IMR-90 (cell line): ENCODE measurements around the gene NGFR. TPM values are rescaled to one million over a fixed set of nuclear protein-coding genes. Genes with fewer than 3 reads are reported as not detected.

Experiments
- ATAC-seq: fragments of 200-7000 bp; cut with Tn5 transposase; 2 replicates; pipeline ENCODE4 v1.9.1; 2020; ENCODE audit warnings: low read depth, mild to moderate bottlenecking, moderate library complexity
- BruUV-seq: library from RNA; stranded (reverse); fragments of 400-500 nt; replicated peaks from 2 replicates; lab custom pipeline; 2021; lab: Mats Ljungman, UMichigan
- CTCF ChIA-PET: fragments of 300-600 bp; formaldehyde crosslinking; extraction: SDS; loops from one replicate; lab custom pipeline; 2021; ENCODE audit warnings: antibody characterized with exemption; lab: Yijun Ruan, JAX
- POLR2A ChIA-PET: fragments of 300-600 bp; sonication (Branson Sonifier 250); formaldehyde crosslinking; loops from one replicate; lab custom pipeline; 2022; ENCODE audit warnings: antibody characterized with exemption; ENCODE audit not compliant: unreplicated experiment; lab: Charles Lee
- DNase-seq: peaks from one replicate; pipeline ENCODE4 v3.0.0; 2013
- H2AFZ ChIP-seq: replicated peaks from 2 replicates; pipeline ENCODE3; 2013; ENCODE audit warnings: low read length, mild to moderate bottlenecking; ENCODE audit not compliant: poor library complexity
- H2AK5ac ChIP-seq: 2 replicates; pipeline ENCODE4 v1.6.1; 2013; ENCODE audit warnings: low read depth, low read length, inconsistent platforms
- H2AK9ac ChIP-seq: replicated peaks from 2 replicates; pipeline ENCODE3; 2013; ENCODE audit warnings: mild to moderate bottlenecking, low read depth, low read length, moderate library complexity; ENCODE audit not compliant: poor library complexity
- H2BK120ac ChIP-seq: 2 replicates; pipeline ENCODE4 v1.6.1; 2013; ENCODE audit warnings: low read depth, low read length, inconsistent platforms
- H2BK15ac ChIP-seq: 3 replicates; pipeline ENCODE4 v1.6.1; 2013; ENCODE audit warnings: low read depth, low read length, inconsistent platforms
- H2BK20ac ChIP-seq: 2 replicates; pipeline ENCODE4 v1.6.1; 2013; ENCODE audit warnings: low read depth, mild to moderate bottlenecking, inconsistent platforms, low read length, moderate library complexity
- H2BK5ac ChIP-seq: 2 replicates; pipeline ENCODE4 v1.6.1; 2013; ENCODE audit warnings: mild to moderate bottlenecking, low read depth, low read length, inconsistent platforms; ENCODE audit not compliant: poor library complexity, severe bottlenecking
- H3K14ac ChIP-seq: replicated peaks from 2 replicates; pipeline ENCODE4 v1.6.1; 2013; ENCODE audit warnings: low read depth, low read length, inconsistent platforms
- H3K18ac ChIP-seq: 2 replicates; pipeline ENCODE4 v1.6.1; 2013; ENCODE audit warnings: low read depth, low read length, control low read depth
- H3K23ac ChIP-seq: 2 replicates; pipeline ENCODE4 v1.6.1; 2013; ENCODE audit warnings: low read depth, low read length, inconsistent platforms
- H3K27ac ChIP-seq: 2 replicates; pipeline ENCODE4 v1.5.1; 2013; ENCODE audit warnings: mild to moderate bottlenecking, control low read depth, low read length; ENCODE audit not compliant: insufficient read depth
- H3K27me3 ChIP-seq: 2 replicates; pipeline ENCODE4 v1.6.1; 2013; ENCODE audit warnings: low read length; ENCODE audit not compliant: control insufficient read depth, insufficient read depth
- H3K36me3 ChIP-seq: 2 replicates; pipeline ENCODE4 v1.6.1; 2013; ENCODE audit warnings: low read length, mixed read lengths; ENCODE audit not compliant: control insufficient read depth, insufficient read depth
- H3K4ac ChIP-seq: 2 replicates; pipeline ENCODE4 v1.6.1; 2013; ENCODE audit warnings: low read depth, low read length, inconsistent platforms
- H3K4me1 ChIP-seq: 2 replicates; pipeline ENCODE4 v1.6.1; 2013; ENCODE audit warnings: low read length, mixed read lengths; ENCODE audit not compliant: control insufficient read depth, insufficient read depth
- H3K4me2 ChIP-seq: 2 replicates; pipeline ENCODE4 v1.6.1; 2013; ENCODE audit warnings: low read depth, mild to moderate bottlenecking, control low read depth, low read length, moderate library complexity
- H3K4me3 ChIP-seq: 2 replicates; pipeline ENCODE4 v1.5.1; 2013; ENCODE audit warnings: low read depth, mild to moderate bottlenecking, control low read depth, low read length, moderate library complexity; ENCODE audit not compliant: insufficient read depth
- H3K56ac ChIP-seq: 2 replicates; pipeline ENCODE4 v1.6.1; 2013; ENCODE audit warnings: low read length, inconsistent platforms; ENCODE audit not compliant: insufficient read depth; ENCODE audit errors: extremely low read depth
- H3K79me1 ChIP-seq, 2 experiments: 2 replicates each; pipeline ENCODE4 v1.6.1; 2013; ENCODE audit warnings: low read length in 2 of 2, inconsistent platforms in 1 of 2, low read depth in 1 of 2
- H3K9ac ChIP-seq: 2 replicates; pipeline ENCODE4 v1.6.1; 2013; ENCODE audit warnings: low read depth, low read length, control low read depth
- H3K9me1 ChIP-seq: 2 replicates; pipeline ENCODE4 v1.6.1; 2013; ENCODE audit warnings: low read length, inconsistent platforms; ENCODE audit not compliant: insufficient read depth
- H3K9me3 ChIP-seq: 2 replicates; pipeline ENCODE4 v1.6.1; 2013; ENCODE audit warnings: low read length; ENCODE audit not compliant: control insufficient read depth, insufficient read depth
- H4K20me1 ChIP-seq: 2 replicates; pipeline ENCODE4 v1.6.1; 2013; ENCODE audit warnings: low read length, inconsistent platforms; ENCODE audit not compliant: insufficient read depth
- H4K5ac ChIP-seq: 2 replicates; pipeline ENCODE4 v1.6.1; 2013; ENCODE audit warnings: mild to moderate bottlenecking, low read depth, low read length, control low read depth
- H4K8ac ChIP-seq, 2 experiments: 2 replicates each; pipeline ENCODE4 v1.6.1; 2013; ENCODE audit warnings: low read depth in 2 of 2, low read length in 2 of 2, control low read depth in 1 of 2, inconsistent platforms in 1 of 2
- H4K91ac ChIP-seq: 2 replicates; pipeline ENCODE4 v1.6.1; 2013; ENCODE audit warnings: low read depth, low read length, inconsistent platforms; ENCODE audit not compliant: insufficient read depth
- BHLHE40 ChIP-seq: fragments of 150-350 bp; IDR thresholded peaks from 2 replicates; pipeline ENCODE4 v1.6.1; 2016; ENCODE audit warnings: mild to moderate bottlenecking, low read depth, low read length
- CEBPB ChIP-seq: IDR thresholded peaks from 2 replicates; pipeline ENCODE4 v1.6.1; 2012; ENCODE audit warnings: low read depth, low read length, improper control_type of control experiment
- CHD1 ChIP-seq: IDR thresholded peaks from 2 replicates; pipeline ENCODE4 v1.6.1; 2012; ENCODE audit warnings: low read depth, low read length, improper control_type of control experiment
- FOS ChIP-seq: fragments of 150-350 bp; IDR thresholded peaks from 2 replicates; pipeline ENCODE4 v1.6.1; 2016; ENCODE audit warnings: low read depth, low read length
- MAFK ChIP-seq: IDR thresholded peaks from 2 replicates; pipeline ENCODE4 v1.6.1; 2012; ENCODE audit warnings: low read depth, low read length, improper control_type of control experiment
- MAZ ChIP-seq: IDR thresholded peaks from 2 replicates; pipeline ENCODE4 v1.6.1; 2012; ENCODE audit warnings: low read depth, mild to moderate bottlenecking, low read length, improper control_type of control experiment, moderate library complexity, borderline replicate concordance
- MXI1 ChIP-seq: IDR thresholded peaks from 2 replicates; pipeline ENCODE4 v1.6.1; 2012; ENCODE audit warnings: low read depth, mild to moderate bottlenecking, low read length, moderate library complexity, borderline replicate concordance
- NFE2L2 ChIP-seq: fragments of 150-350 bp; IDR thresholded peaks from 2 replicates; pipeline ENCODE4 v1.6.1; 2016; ENCODE audit warnings: low read depth, mild to moderate bottlenecking, low read length
- POLR2A ChIP-seq: IDR thresholded peaks from 2 replicates; pipeline ENCODE4 v1.6.1; 2012; ENCODE audit warnings: mild to moderate bottlenecking, low read depth, low read length
- RAD21 ChIP-seq: IDR thresholded peaks from 2 replicates; pipeline ENCODE4 v1.6.1; 2012; ENCODE audit warnings: low read length, improper control_type of control experiment
- RCOR1 ChIP-seq: IDR thresholded peaks from 2 replicates; pipeline ENCODE4 v1.6.1; 2012; ENCODE audit warnings: mild to moderate bottlenecking, low read length, improper control_type of control experiment; ENCODE audit not compliant: insufficient replicate concordance
- RFX5 ChIP-seq: IDR thresholded peaks from 2 replicates; pipeline ENCODE4 v1.8.0; 2012; ENCODE audit warnings: low read depth, mild to moderate bottlenecking, low read length, moderate library complexity
- SMC3 ChIP-seq: fragments of 150-350 bp; IDR thresholded peaks from 2 replicates; pipeline ENCODE4 v1.6.1; 2016; ENCODE audit warnings: low read depth, mild to moderate bottlenecking, antibody characterized with exemption, low read length, moderate library complexity
- WGBS, 2 experiments: methylation state at CpG; one replicate each; pipeline versions ENCODE4 v1.1.5 to v1.1.7; 2013; ENCODE audit warnings: missing lambda C conversion rate in 2 of 2; ENCODE audit not compliant: insufficient read length in 1 of 2; ENCODE audit errors: extremely low coverage in 2 of 2; 5-methylcytosine and 5-hydroxymethylcytosine counted together
- dilution Hi-C: fragments of 300-500 bp; cut with HindIII; formaldehyde crosslinking; loops from one replicate; pipeline ENCODE4 v1.14.3; 2018; ENCODE audit warnings: low sequenced_read_pairs; ENCODE audit not compliant: unreplicated experiment
- in situ Hi-C: fragments of 300-500 bp; cut with MboI; formaldehyde crosslinking; loops from 3 replicates; pipeline ENCODE4 v1.14.3; 2019; ENCODE audit warnings: low sequenced_read_pairs, inconsistent platforms, mixed read lengths
- intact Hi-C: fragments of 100-400 bp; cut with micrococcal nuclease; formaldehyde crosslinking; loops from 2 replicates; pipeline ENCODE4 v1.10.0; 2022
- polyA plus RNA-seq, 3 experiments: library from polyadenylated mRNA; depleted of rRNA; stranded (reverse); fragments of >200 nt; gene quantifications; 2 replicates each; pipeline ENCODE4 v1.2.3, GENCODE V29; 2012; ENCODE audit warnings: low replicate concordance in 1 of 3
- total RNA-seq: library from RNA; depleted of rRNA; stranded (reverse); fragments of >200 nt; gene quantifications from 2 replicates; pipeline ENCODE4 v1.2.3, GENCODE V29; 2012
- TF ChIP-seq, protein P1 (sequence below): fragments of 150-350 bp; IDR thresholded peaks from 2 replicates; pipeline ENCODE4 v1.6.1; 2017; ENCODE audit warnings: mild to moderate bottlenecking, antibody characterized with exemption, low read length, low read depth
- TF ChIP-seq, protein P2 (sequence below): conservative IDR thresholded peaks from 2 replicates; pipeline ENCODE4 v1.5.1; 2012; ENCODE audit warnings: mild to moderate bottlenecking, low read depth, low read length, improper control_type of control experiment
- TF ChIP-seq, protein P3 (sequence below): fragments of 150-350 bp; IDR thresholded peaks from 2 replicates; pipeline ENCODE4 v1.6.1; 2016; ENCODE audit warnings: low read depth, mild to moderate bottlenecking, low read length, moderate library complexity, borderline replicate concordance

Gene NGFR
- total and polyA plus RNA-seq, 2 of the 4 experiments (the other 2 are of a cell fraction) = 0.15 to 0.18 TPM

DNA sequence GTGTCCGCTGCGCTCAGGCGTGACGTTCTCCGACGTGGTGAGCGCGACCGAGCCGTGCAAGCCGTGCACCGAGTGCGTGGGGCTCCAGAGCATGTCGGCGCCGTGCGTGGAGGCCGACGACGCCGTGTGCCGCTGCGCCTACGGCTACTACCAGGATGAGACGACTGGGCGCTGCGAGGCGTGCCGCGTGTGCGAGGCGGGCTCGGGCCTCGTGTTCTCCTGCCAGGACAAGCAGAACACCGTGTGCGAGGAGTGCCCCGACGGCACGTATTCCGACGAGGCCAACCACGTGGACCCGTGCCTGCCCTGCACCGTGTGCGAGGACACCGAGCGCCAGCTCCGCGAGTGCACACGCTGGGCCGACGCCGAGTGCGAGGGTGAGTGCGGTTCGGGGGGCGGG lies 11.2 kb downstream of the NGFR start:
- ATAC-seq = no peak
- H2BK5ac ChIP-seq = no peak overlapping the region
- H3K27ac ChIP-seq = no peak overlapping the region
- H3K79me1 ChIP-seq = no peaks in the 10 kb centered on the region
- H4K8ac ChIP-seq = no peak overlapping the region
- H3K18ac ChIP-seq = no peak overlapping the region
- no peak overlapping the region for H3K4me2 ChIP-seq
- TF ChIP-seq BHLHE40 = no peak
- TF ChIP-seq, protein P1, sequence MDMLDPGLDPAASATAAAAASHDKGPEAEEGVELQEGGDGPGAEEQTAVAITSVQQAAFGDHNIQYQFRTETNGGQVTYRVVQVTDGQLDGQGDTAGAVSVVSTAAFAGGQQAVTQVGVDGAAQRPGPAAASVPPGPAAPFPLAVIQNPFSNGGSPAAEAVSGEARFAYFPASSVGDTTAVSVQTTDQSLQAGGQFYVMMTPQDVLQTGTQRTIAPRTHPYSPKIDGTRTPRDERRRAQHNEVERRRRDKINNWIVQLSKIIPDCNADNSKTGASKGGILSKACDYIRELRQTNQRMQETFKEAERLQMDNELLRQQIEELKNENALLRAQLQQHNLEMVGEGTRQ = no peak
- no peak for TF ChIP-seq RAD21
- no peak for TF ChIP-seq MAFK
- TF ChIP-seq, protein P2, sequence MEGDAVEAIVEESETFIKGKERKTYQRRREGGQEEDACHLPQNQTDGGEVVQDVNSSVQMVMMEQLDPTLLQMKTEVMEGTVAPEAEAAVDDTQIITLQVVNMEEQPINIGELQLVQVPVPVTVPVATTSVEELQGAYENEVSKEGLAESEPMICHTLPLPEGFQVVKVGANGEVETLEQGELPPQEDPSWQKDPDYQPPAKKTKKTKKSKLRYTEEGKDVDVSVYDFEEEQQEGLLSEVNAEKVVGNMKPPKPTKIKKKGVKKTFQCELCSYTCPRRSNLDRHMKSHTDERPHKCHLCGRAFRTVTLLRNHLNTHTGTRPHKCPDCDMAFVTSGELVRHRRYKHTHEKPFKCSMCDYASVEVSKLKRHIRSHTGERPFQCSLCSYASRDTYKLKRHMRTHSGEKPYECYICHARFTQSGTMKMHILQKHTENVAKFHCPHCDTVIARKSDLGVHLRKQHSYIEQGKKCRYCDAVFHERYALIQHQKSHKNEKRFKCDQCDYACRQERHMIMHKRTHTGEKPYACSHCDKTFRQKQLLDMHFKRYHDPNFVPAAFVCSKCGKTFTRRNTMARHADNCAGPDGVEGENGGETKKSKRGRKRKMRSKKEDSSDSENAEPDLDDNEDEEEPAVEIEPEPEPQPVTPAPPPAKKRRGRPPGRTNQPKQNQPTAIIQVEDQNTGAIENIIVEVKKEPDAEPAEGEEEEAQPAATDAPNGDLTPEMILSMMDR = no peak
- TF ChIP-seq MXI1 = no peak
- no peak for TF ChIP-seq FOS
- TF ChIP-seq RCOR1 = no peak
- no peak for TF ChIP-seq MAZ
- TF ChIP-seq, protein P3, sequence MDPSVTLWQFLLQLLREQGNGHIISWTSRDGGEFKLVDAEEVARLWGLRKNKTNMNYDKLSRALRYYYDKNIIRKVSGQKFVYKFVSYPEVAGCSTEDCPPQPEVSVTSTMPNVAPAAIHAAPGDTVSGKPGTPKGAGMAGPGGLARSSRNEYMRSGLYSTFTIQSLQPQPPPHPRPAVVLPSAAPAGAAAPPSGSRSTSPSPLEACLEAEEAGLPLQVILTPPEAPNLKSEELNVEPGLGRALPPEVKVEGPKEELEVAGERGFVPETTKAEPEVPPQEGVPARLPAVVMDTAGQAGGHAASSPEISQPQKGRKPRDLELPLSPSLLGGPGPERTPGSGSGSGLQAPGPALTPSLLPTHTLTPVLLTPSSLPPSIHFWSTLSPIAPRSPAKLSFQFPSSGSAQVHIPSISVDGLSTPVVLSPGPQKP = no peak
- TF ChIP-seq RFX5 = no peak
- TF ChIP-seq POLR2A = no peak
- no peak for TF ChIP-seq CHD1
- no peak for TF ChIP-seq SMC3
- no peak for TF ChIP-seq CEBPB
- TF ChIP-seq NFE2L2 = no peak
- H2AFZ ChIP-seq = no peak overlapping the region
- dilution Hi-C loops (no loop called here), in situ Hi-C loops (no loop called here), intact Hi-C loops (no loop called here)
- no peak overlapping the region for H4K5ac ChIP-seq
- no peak overlapping the region for H3K4me3 ChIP-seq
- H3K56ac ChIP-seq = no peak overlapping the region
- H3K14ac ChIP-seq = no peak overlapping the region
- H2BK20ac ChIP-seq = no peak overlapping the region
- H3K23ac ChIP-seq = no peak overlapping the region
- ChIA-PET POLR2A (no interaction called here), CTCF (no interaction called here)
- H2AK5ac ChIP-seq = no peak overlapping the region
- H3K36me3 ChIP-seq = no peaks in the 10 kb centered on the region
- WGBS, 2 experiments = 85% methylated on average over 35 of the region's 57 CpGs; no CpG with 5 or more reads in 1 of the 2 experiments
- no TSS peak for BruUV-seq
- H3K4me1 ChIP-seq = 0 out of 2 replicates have a peak, but pooled peaks cover 2% of the 10 kb centered on the region
- no peaks in the 10 kb centered on the region; the same call in 1 of the 2 replicates for H4K20me1 ChIP-seq
- H2BK15ac ChIP-seq = no peak overlapping the region
- no peak overlapping the region for H4K91ac ChIP-seq
- peaks cover 80% of the 10 kb centered on the region for H3K27me3 ChIP-seq
- H3K9ac ChIP-seq = no peak overlapping the region
- H3K9me1 ChIP-seq = no peaks in the 10 kb centered on the region
- H2BK120ac ChIP-seq = no peak overlapping the region
- H3K4ac ChIP-seq = no peak overlapping the region
- H2AK9ac ChIP-seq = no peak overlapping the region
- no peak for DNase-seq
- no peaks in the 10 kb centered on the region for H3K9me3 ChIP-seq
